ENCODE data around the gene RPL22.
"Not testable (repeated sequence)": the region's sequence is repeated elsewhere in the genome, so short reads cannot be mapped to it uniquely, and the experiment has no call there.

The RPL22 gene

DNA sequence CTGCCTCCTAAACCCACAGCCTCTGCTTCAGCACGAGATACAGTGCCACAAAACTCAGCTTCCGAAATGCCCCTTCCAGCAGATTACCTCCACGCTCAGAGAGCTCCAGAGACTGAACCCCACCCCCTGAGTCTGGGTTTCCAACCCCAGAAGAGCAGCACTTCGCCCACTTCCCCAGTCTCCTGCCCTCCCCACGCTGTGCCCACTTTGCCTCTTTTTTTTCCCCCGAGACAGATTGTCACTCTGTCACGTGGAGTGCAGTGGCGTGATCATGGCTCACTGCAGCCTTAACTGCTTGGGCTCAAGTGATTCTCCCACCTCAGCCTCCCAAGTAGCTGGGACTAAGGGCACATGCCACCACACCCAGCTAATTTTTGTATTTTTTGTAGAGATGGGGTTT lies 26.3 kb upstream of the RPL22 start:
- no peak for DNase-seq

DNA sequence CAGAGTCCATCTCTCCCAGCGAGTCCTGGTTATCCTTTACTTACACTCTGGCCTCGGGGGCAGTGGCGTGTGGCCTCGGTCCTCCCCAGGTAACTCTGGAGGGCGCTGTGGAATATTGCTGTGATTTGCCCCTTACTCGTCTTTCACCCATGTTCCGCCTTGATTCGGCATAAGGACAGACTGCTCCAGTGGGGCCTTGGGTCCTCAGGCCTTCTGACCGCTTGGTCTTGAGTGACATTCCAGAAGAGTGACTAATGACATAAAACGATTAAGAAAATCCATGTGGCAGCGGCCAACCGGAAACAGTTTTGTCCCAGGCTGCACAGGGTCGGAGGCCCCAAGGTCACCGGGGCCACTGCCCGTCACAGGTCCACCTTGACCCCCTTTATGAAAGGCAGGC lies 25.3 kb upstream of the RPL22 start:
- DNase-seq: no peak

DNA sequence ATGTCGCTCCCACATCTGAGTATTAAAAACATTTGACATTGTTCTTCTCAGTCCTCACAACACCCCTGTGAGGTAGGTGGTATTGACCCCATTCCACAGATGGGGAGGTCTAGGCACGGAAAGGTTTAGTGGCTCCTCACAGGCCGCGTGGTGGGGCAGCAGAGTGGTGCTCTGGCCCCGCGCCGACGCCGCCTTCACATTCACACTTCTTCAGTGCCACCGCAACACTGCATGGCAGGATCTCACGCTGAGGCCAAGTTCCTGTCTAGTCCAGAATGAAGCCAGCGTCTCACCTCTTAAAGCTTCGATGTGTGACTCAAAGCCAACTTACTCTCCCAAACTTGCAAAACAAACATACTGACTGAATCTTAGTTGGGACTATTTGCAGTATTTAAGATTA lies 24.2 kb upstream of the RPL22 start:
- no peak for DNase-seq

DNA sequence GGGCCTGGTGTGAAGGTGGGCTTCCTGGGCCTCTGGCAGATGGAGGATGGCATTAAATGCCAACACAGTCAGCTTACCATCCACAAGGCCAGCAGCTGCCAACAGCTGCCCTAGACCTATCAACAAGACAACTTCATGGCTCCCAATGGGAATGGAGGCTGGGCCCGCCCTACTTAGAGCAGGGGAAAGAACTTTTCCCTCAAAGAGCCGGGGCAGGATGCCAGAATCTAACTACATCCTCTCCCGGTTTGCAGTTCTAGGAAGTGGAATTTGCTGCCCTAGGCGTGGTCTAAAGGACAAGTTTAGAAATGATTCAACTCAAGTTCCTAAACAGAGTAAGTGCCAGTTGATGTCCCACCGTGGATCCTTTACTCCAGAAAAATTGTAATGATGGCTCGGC lies 23.2 kb upstream of the RPL22 start:
- DNase-seq: no peak

DNA sequence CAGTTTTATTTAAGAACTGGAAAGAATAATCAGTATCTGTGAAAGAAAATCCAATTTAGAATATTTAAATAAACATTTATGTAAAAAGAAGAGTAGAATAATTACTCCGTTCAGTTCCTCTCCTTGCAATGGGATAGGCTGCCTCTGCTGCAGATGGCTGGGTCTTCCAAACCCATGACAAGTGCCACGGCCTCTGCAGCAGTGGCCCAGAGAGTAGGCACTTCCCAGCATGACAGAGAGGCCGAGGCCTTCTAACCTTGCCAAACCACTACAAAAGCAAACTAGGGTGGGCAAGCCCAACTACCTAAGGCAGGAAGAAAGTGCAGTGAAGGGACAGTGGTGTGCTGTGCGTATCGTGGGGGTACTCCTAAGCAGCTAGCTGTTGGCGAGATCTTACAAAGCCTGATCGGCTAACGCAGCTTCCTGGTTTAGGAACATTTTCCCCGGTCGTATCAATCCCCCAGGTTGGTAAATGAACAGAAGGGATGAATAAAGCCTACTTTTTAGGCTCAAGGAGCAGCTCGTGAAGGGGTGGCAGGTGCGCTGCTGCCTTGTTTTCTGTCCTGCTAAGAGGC lies 21.9 kb upstream of the RPL22 start:
- no peak for DNase-seq

DNA sequence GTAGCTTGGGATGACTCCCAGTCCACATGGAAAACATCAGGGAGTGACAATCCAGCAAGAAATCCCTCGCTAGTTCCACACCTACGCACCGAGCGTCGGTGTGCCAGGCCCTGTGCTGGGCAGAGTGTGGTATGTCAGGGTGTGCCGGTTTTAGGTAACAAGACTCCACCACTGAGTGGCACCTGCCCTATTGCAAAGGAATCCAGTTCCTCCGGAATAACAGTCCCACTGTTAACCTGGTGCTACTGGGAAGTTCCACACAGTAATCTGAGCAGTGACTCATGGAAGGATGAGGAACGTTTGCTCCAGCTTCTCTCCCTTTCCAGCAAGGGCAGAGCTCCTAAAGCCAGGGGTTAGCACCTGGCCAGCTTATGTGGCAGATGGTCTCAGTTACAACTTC lies 20.8 kb upstream of the RPL22 start:
- DNase-seq: no peak

DNA sequence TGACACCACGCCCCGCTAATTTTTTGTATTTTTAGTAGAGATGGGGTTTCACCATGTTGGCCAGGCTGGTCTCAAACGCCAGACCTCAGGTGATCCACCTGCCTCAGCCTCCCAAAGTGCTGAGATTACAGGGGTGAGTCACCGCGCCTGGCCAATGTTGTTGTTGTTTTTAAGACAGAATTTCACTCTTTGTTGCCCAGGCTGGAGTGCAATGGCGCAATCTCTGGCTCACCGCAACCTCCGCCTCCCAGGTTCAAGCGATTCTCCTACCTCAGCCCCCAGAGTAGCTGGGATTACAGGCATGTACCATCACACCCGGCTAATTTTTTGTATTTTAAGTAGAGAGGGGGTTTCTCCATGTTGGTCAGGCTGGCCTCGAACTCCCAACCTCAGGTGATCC lies 20.2 kb upstream of the RPL22 start:
- not testable (repeated sequence) for DNase-seq

DNA sequence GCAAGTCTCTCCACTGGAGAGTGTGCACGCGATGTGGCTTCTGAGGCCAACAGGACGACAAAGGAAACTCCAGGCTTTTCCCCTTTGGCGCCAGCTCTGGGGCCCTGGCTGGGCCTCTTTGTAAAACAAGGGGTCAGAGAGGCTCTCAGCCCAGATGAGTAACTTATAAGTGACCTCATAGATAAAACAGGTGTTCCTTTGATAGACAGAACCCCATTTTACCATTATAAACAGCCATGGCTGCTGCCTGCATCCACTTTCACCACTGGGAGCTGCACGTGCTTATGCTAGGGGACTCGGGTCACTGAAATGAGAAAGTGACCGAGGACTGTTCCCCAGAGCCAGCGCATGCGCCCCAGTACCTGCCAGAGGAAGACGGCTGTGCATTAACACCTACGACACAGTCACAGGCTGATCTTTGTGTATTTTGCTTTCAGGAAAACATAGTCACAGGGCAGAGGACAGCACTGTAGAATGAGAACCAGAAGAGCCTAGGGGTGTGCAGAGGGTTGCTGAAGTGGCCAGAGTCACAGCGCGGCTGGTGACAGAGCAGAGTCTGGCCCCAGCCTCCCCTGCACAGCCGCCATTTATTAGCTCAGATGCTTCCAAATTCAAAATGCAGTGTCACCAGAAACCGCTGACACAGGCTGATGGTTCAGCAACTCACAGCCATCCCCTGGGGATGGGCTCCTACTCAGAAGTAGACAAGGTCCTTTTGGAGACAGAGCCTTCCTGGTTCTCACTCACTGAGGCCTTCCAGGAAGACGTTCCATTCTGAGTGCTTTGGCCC lies 19.2 kb upstream of the RPL22 start:
- DNase-seq: no peak

DNA sequence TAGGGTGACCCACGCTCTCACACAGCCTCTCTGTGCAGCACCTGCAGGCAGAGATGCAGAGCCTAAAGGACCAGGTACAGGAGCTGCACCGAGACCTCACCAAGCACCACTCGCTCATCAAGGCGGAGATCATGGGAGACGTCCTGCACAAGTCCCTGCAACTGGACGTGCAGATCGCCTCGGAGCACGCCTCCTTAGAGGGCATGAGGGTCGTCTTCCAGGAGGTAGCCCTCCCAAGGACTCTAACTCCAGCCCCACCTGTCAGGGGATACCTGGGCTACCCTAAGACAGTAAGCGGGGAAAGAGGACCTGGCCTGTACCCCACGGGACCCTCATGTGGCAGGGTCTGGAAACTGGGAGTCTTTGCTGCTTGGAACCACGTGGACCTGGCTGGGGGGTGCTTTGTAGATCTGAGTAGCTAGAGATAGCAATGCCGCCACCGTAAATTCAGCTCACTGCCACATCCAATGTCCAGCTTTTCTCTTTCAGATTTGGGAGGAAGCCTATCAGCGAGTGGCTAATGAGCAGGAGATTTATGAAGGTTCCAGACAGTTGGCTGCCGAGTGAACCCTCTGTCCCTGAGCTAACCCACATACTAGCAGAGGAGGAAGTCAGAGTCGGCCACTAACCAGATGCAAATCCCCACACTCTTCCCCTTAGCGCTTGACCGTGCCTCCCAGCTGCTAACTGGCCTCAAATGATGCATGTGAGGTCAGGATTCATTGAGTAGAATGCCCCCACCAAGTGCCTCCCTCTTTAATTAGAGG lies 13.0 kb upstream of the RPL22 start:
- DNase-seq: no peak

DNA sequence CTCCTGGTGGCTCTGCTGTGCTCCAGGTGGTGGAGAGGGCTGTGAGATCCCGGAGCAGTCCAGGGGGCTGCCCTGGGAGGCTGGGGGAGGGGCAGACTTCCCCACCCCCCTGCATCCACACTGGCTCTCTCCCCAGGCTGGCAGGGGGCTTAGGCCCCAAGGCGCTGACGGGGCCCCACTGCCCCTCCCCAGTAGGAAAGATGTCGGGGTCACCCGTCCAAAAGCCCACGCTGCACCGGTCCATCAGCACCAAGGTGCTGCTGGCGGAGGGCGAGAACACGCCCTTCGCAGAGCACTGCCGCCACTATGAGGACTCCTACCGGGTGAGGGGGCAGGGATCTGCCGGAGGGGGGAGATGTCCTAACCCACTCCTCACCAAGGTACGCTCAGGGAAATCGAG lies 12.3 kb upstream of the RPL22 start:
- no peak for DNase-seq

DNA sequence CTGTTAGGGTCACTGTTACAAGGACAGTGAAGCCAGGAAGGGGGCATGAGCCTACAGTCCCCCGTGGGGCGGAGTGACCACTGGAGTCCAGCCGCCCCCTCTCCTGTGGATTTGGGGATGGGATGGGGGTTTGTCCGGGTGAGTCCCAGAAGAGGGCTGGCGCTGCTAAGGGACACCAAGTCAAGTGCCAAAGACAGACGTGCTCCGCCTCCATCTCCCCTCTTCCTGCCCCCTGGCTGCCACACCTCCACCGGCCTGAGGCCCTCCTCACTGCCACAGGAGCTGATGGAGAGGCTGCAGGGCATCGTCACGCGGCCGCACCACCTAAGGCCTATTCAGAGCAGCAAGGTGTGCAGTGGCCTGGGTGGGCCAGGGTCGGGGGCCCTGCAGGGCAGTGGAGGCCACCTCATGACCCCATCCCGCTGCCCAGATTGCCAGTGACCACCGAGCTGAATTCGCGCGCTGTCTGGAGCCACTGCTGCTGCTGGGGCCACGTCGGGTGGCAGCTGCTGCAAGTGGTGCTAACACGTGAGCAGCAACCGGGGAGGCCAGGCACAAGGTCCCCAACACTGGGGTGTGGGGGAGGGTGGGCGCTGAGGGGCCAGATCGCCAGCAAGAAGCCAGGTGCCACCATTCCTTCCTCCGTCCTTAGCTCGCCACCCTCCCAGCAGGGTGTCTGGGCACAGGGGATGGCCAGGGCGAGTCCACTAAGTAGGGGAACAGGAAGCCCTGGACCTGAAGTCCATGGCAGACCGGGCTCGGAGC lies 11.4 kb upstream of the RPL22 start:
- no peak for DNase-seq

DNA sequence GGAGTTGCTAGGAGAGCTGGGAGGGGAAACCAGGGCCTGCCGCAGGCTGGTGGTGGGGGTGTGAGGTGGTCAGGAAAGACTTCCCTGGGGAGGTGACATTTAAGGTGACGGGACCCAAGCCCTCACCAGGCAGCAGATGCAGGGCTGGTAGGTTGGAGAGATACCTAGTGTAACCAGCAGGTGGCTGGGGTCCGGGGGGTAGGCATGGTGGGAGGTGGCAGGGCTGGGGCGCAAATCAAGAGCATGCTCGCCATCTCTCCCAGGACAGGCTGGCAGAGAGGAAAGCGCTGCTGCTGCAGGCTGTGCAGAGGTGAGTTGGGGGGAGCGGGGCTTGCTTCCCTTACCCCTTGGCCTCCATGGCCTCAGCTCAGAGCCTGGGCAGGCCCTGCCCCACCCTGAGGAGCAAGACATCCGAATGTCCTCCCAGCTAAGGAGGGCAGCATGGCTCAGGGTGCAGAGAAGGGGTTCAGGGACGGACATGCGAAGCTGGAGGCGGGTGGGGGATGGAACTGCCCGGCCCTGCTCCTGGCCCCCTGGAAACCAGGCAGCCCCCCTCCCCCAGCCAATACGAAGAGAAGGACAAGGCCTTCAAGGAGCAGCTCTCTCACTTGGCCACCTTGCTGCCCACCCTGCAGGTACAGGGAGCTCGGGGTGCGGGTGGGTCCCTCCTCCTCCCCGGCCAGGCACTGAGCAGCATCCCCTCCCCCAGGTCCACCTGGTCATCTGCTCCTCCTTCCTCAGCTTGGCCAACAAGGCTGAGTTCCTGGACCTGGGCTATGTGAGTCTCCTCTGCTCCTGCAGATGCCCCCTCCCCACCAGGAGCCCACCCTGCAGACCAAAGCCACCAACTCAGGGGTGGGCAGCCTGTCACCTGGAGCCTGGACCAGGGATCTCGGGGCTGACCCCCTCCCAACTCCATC lies 10.5 kb upstream of the RPL22 start:
- peak; percentile 10 for DNase-seq

DNA sequence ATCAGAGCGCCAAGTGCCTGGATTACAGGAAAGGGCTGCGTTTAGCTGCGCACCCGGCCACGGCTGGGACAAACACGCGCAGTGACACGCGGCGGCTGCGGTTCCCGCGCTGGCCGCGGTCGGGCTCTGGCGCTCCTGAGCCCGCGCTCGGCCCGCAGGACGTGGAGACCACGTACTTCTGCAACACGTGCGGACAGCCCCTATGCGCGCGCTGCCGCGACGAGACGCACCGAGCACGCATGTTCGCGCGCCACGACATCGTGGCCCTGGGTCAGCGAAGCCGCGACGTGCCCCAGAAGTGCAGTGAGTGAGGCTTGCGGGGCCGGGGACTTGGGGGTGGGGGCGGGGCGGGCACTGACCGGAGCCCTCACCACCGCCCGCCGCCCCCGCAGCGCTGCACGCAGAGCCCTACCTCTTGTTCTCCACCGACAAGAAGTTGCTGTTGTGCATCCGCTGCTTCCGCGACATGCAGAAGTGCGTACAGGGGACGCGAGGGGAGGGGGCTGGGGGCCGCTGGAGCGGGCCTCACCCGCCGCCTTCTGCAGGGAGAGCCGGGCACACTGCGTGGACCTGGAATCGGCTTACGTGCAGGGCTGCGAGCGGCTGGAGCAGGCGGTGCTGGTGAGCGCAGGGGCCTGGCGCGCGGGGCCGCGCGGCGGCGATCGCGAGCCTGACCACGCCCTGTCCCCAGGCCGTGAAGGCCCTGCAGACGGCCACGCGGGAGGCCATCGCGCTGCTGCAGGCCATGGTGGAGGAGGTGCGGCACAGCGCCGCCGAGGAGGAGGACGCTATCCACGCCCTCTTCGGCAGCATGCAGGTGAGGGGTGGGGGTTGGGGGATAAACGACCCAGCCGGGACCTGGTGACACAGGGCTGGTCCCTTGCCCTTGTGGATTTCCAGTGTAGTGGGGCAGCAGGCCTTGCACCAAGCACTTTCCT lies 9.6 kb upstream of the RPL22 start:
- DNase-seq: peak; percentile 22

DNA sequence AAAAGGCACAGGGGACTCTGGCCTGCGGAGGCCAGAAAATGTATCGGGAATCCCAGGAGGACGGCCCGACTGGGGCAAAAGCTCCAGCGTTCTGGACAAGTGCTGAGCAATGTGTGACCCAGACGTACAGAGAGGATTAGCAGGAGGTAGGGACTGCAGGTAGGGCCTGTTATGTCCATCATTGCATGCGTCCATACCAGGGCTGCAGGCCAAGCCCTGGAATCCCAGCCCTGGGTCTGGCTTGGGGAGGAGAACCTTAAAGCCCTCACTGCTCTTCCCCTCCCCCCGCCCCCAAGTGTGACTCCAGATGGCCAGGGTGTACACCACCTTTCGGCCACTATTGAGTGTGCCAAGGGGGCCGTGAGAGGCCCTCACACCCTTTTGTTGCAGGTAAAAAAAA lies 8.5 kb upstream of the RPL22 start:
- DNase-seq: no peak

DNA sequence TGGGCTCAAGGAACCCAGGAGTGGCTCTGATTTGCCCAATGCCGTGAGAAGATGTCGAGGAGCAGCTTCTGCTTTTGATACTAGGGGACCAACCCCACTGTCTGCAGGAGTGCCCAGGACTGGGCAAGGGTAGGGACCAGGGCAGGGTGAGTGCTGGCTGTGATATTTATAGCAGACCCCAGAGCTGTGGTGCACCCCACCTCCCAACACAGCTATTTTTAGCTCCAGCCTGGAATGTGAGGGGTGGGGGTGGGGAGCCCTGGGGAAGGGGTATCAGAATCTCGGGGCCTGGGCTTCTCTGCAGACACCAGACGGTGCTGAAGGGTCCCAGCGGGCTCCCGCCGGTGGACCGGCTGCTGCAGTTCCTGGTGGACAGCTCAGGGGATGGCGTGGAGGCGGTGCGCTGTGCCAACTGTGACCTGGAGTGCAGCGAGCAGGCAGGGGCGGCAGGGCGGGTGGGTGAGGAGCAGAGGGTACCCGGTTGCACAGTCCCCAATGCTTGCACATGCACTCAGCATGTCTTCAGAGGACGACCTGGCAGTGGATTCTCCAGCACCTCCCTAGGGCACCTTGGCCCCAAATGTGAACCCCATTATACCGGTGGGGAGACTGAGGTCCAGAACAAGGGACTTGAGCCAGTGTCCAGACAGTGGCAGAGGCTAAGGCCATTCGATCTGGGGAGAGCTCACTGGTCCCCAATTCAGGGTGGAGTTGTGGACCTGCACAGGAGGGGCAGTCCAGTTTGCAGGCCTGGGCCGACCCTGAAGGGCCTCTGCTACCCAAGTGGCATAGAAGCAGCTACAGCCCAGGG lies 7.9 kb upstream of the RPL22 start:
- no peak for DNase-seq

DNA sequence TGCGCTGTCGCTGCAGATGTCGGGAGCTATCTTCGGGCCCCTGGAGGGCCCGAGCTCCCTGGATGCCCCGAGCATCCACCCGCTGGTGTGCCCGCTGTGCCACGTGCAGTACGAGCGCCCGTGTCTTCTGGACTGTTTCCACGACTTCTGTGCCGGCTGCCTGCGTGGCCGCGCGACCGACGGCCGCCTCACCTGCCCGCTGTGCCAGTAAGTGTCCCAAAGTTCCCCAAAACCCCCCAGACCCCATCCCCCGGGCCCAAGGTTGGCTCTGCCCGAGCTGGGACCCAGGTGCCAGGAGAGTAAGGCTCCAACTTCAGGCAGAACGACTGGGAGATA lies 7.1 kb upstream of the RPL22 start:
- no peak for DNase-seq

DNA sequence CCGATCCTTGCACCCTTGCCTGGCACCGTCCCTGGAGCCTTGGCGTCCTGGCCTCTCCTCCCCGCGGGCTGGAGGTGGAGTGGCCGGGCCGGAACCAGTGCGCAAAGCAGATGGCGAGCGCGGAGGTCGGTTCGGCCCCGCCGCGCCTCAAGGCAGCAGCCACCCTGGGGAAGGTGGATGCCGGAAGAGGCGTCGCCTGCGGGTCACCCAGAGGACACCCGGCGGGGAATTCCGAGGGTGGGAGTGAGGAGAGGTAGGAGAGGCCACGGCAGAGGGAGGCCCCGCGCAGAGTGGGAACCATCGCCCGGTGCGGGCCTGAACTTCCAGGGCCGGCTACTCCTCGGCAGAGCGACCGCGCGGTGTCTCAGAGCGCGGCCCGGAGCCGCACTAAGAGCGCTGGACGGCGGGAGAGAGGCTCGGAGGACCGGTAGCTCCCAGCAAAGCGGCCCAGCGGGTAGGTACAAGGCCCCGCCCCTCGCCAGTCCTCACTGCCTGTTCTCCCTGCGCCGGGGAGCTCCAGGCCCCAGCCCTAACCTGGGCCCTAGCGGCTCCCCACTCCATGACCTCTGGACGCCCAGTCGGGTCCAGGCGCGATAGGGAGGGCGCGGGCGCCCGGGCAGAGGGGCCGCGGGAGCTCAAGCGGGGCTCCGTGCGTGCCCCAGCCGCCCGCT lies 6.6 kb upstream of the RPL22 start, which contains the start of gene RNF207:
Gene RNF207, plus strand, starts transcription at position 271 of the 671 bp plus-strand sequence. CDS start 417 bp downstream, outside the sequence.
- DNase-seq: peak; percentile 72

DNA sequence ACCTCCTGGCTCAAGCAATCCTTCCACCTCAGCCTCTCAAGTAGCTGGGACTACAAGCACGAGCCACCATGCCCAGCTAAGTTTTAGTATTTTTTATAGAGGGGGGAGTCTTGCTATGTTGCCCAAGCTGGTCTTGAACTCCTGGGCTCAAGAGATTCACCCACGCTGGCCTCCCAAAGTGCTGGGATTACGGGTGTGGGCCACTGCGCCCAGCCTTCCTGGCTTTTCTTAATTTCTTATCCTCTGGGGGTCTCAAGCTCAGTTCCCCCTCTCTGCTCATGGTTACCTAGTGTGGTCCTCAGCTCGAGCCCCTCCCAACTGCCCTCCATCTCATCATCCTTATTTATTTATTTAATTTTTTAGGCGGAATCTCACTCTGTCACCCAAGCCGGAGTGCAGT lies 2.9 kb upstream of the RPL22 start:
- DNase-seq: no peak

DNA sequence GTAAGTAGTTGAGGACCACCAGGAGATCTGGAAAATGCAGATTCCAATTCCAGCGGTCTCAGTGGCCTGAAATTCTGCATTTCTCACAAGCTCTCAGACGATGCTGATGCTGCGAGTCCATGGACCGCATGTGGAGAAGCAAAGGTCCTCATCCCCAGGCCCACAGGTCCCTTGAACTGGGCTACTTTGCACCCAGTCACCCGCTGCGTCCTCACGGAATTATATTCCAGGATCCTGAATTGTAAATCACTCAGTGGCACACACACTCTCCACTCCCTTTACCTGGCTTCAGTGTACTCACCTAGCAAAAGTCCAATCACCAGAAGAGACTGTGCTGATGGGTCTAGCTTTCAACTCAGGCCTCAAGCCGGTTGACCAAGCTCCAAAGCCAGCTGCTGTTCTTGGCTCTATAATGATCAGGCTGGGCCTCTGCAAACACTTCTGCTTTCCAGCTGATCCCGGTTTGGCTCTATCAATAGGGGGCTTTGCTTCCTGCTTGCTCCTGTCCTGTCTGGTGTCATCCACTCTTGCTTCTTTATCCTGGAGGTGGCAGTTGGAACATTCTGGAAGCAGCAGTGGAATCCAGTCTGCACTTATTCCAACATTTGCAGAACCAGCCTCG lies 904 bp upstream of the RPL22 start:
- no peak for DNase-seq

Data from CD4-positive, alpha-beta T cell treated with Interleukin-17A for 1 hour (primary cell).